DND-41 (cell line): ENCODE data around the gene ASB13.

Experiments
- CTCF ChIP-seq: IDR thresholded peaks from 2 replicates; pipeline ENCODE4 v1.5.1; 2012; ENCODE audit warnings: borderline replicate concordance, low read length, moderate library complexity, mild to moderate bottlenecking; ENCODE audit not compliant: poor library complexity, severe bottlenecking; ENCODE audit errors: extremely low read depth
- EZH2 ChIP-seq: IDR thresholded peaks from 3 replicates; pipeline ENCODE4 v1.6.1; 2012; ENCODE audit warnings: borderline replicate concordance, low read depth, mild to moderate bottlenecking, moderate library complexity, low read length, inconsistent platforms; ENCODE audit not compliant: severe bottlenecking

GRCh38 chr10:5594271-5595049 lies 71.9 kb downstream of the ASB13 start:
- no peak for TF ChIP-seq CTCF
- TF ChIP-seq EZH2 = no peak
